ENCODE results near the gene STAT3.
"Not testable (repeated sequence)": the region's sequence is repeated elsewhere in the genome, so short reads cannot be mapped to it uniquely, and the experiment has no call there.

STAT3 gene

GRCh38 chr17:42323268-42323773 lies 64.9 kb downstream of the STAT3 start:
- no peak for DNase-seq (ENCODE audit: low spot score)
- no peak for TF ChIP-seq CTCF (IDR thresholded peaks at IDR 0.05; ENCODE audit: extremely low read depth, missing control alignments)

- peak; percentile 87 for DNase-seq (ENCODE audit: low spot score)
These were observed 65.6 kb downstream of the STAT3 start for GRCh38 chr17:42322382-42323267.

GRCh38 chr17:42321555-42321954 lies 66.7 kb downstream of the STAT3 start:
- no peak for DNase-seq (ENCODE audit: low spot score)
- TF ChIP-seq CTCF (IDR thresholded peaks at IDR 0.05; ENCODE audit: extremely low read depth, missing control alignments) = no peak

More at GRCh38 chr17:42322382-42323267, 65.6 kb downstream of the STAT3 start:
- TF ChIP-seq CTCF (IDR thresholded peaks at IDR 0.05; ENCODE audit: extremely low read depth, missing control alignments) = peak; percentile 99

GRCh38 chr17:42317967-42318366 lies 70.3 kb downstream of the STAT3 start:
- DNase-seq (ENCODE audit: low spot score) = not testable (repeated sequence)

- DNase-seq (ENCODE audit: low spot score) = no peak
- TF ChIP-seq CTCF (IDR thresholded peaks at IDR 0.05; ENCODE audit: extremely low read depth, missing control alignments) = no peak
These were observed 70.9 kb downstream of the STAT3 start for GRCh38 chr17:42317266-42317845.

- no peak for TF ChIP-seq CTCF (IDR thresholded peaks at IDR 0.05; ENCODE audit: extremely low read depth, missing control alignments)
- no peak for DNase-seq (ENCODE audit: low spot score)
These were observed 71.5 kb downstream of the STAT3 start for GRCh38 chr17:42316755-42317154.

GRCh38 chr17:42315402-42316156 lies 72.7 kb downstream of the STAT3 start:
- no peak for TF ChIP-seq CTCF (IDR thresholded peaks at IDR 0.05; ENCODE audit: extremely low read depth, missing control alignments)
- peak; percentile 55 for DNase-seq (ENCODE audit: low spot score)

Data from GM20000 (cell line).